Measurements from ENCODE around the gene VPS16. TPM values are rescaled to one million over a fixed set of nuclear protein-coding genes. Genes with fewer than 3 reads are reported as not detected.

VPS16 gene
- total RNA-seq, 4 donors from 2014 or later, result 35.7 to 37.4 (median 36.1) TPM

DNA sequence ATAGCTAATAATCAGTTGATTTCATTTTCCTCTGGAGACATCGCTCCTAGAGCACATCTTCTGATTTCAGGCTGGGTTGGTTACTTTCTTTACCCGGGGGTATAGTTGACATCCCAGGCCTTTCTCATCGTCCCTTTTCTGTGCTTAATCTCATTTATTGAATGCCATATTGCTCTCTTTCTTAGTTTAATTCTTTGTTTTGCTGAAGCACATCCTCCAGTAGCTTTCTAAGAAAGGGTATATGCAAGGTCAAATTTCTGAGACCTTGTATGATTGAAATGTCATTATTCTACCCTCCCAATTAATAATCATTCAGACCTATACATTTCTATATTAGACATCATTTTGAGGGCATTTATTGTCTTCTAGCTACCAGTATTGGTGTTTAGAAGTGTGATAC, 28.4 kb upstream of the VPS16 start:
- H3K27me3 ChIP-seq, result peaks cover 24% of the 10 kb centered on the region
- WGBS, result 91% methylated on average over 3 of the region's 3 CpGs
- TF ChIP-seq, protein P1, sequence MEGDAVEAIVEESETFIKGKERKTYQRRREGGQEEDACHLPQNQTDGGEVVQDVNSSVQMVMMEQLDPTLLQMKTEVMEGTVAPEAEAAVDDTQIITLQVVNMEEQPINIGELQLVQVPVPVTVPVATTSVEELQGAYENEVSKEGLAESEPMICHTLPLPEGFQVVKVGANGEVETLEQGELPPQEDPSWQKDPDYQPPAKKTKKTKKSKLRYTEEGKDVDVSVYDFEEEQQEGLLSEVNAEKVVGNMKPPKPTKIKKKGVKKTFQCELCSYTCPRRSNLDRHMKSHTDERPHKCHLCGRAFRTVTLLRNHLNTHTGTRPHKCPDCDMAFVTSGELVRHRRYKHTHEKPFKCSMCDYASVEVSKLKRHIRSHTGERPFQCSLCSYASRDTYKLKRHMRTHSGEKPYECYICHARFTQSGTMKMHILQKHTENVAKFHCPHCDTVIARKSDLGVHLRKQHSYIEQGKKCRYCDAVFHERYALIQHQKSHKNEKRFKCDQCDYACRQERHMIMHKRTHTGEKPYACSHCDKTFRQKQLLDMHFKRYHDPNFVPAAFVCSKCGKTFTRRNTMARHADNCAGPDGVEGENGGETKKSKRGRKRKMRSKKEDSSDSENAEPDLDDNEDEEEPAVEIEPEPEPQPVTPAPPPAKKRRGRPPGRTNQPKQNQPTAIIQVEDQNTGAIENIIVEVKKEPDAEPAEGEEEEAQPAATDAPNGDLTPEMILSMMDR (IDR thresholded peaks at IDR 0.05), result no peak
- no peak for TF ChIP-seq POLR2AphosphoS5 (IDR thresholded peaks at IDR 0.05)
- TF ChIP-seq POLR2A (IDR thresholded peaks at IDR 0.05), result no peak
- no peak for TF ChIP-seq EP300 (IDR thresholded peaks at IDR 0.05)

DNA sequence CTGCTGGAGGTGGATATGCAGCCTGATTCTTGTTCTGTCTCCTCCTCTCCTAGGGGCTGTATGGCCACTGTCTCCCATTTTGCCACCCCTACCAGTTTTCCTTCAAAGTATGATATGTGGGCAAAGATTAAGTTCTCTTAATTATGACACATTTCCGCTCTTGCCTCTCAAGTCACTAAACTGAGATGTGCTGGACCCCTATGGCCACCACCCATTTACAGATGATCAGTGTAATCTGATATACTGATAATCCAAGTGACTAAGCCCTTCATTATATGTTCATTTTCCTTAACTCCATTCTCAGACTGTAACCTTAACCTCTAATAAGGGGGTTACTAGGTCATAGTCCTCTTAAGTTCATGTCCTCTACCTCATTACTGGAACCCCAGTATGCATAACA, 26.5 kb upstream of the VPS16 start:
- TF ChIP-seq POLR2A (IDR thresholded peaks at IDR 0.05) (no peak), POLR2AphosphoS5 (IDR thresholded peaks at IDR 0.05) (no peak), EP300 (IDR thresholded peaks at IDR 0.05) (no peak)
- TF ChIP-seq, protein P1 (IDR thresholded peaks at IDR 0.05), result no peak
- Histone ChIP-seq H3K4me1 (peaks cover 5% of the 10 kb centered on the region), H3K36me3 (no peaks in the 10 kb centered on the region), H3K4me3 (no peak overlapping the region), H3K27me3 (peaks cover 22% of the 10 kb centered on the region), H3K9me3 (no peaks in the 10 kb centered on the region), H3K27ac (no peak overlapping the region)
- 94% methylated on average over 1 of the region's 1 CpG for WGBS
- no peak for DNase-seq (ENCODE audit: low spot score in 2 of 2)

More for the DNA sequence above, 28.4 kb upstream of the VPS16 start:
- H3K9me3 ChIP-seq, result no peaks in the 10 kb centered on the region
- no peaks in the 10 kb centered on the region for H3K36me3 ChIP-seq
- H3K4me1 ChIP-seq, result no peaks in the 10 kb centered on the region
- no peak overlapping the region for H3K27ac ChIP-seq
- DNase-seq (ENCODE audit: low spot score in 2 of 2), result no peak
- no peak overlapping the region for H3K4me3 ChIP-seq

DNA sequence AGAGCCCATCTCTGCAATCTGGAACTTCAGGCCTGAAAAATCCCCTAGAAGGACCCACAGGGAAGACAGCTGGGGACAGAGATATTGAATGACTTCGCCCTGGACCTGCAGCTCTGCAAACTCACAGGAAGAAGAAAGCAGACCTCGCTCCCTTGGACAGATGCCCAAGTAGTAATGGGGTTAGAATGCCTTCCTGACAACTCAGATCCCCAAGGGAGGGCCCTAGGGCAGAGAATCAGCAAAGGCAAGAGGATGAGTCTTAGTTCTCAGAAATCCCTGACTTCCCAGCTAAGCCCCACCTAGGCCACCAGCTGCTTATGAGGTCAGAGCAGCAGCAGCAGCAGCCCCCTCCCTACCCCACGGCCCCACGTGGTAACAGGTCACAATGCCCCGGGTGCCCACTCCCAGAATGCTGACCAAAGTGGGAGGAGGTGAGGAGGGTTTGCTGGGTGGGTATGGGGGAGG, 25.9 kb upstream of the VPS16 start, which contains the start of gene C20orf141:
Gene C20orf141, plus strand, starts transcription at position 401 of the 465 bp plus-strand sequence. CDS start 198 bp downstream, outside the sequence.
- peak in 1 of 2 donors; percentile 71 for DNase-seq (ENCODE audit: low spot score in 2 of 2)
- no peak within 1 kb of the TSS for H3K4me3 ChIP-seq
- peaks cover 26% of the 10 kb centered on the region for H3K27me3 ChIP-seq
- no peaks in the 10 kb centered on the region for H3K9me3 ChIP-seq
- no peaks in the 10 kb centered on the region for H3K36me3 ChIP-seq
- 41% methylated on average over 5 of the region's 5 CpGs for WGBS
- H3K4me1 ChIP-seq, result peaks cover 5% of the 10 kb centered on the region
- TF ChIP-seq, protein P1 (IDR thresholded peaks at IDR 0.05), result no peak
- TF ChIP-seq POLR2AphosphoS5 (IDR thresholded peaks at IDR 0.05) (no peak), POLR2A (IDR thresholded peaks at IDR 0.05) (no peak), EP300 (IDR thresholded peaks at IDR 0.05) (no peak)
- no peak within 1 kb of the TSS for H3K27ac ChIP-seq

DNA sequence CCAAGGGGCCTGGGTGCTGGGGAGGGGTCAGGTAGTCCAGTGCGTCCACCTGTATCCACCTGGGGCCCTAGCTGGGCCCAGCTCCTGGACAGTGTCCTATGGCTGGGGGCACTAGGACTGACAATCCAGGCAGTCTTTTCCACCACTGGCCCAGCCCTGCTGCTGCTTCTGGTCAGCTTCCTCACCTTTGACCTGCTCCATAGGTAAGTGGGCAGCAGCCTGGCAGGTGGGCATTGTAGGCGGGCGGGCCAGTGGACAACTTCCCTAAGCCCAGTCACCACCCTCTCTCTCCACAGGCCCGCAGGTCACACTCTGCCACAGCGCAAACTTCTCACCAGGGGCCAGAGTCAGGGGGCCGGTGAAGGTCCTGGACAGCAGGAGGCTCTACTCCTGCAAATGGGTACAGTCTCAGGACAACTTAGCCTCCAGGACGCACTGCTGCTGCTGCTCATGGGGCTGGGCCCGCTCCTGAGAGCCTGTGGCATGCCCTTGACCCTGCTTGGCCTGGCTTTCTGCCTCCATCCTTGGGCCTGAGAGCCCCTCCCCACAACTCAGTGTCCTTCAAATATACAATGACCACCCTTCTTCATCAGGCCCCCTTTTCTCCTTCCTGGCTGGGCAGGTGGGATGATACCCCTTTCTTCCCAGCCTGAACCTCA, 25.2 kb upstream of the VPS16 start:
- no peak overlapping the region for H3K27ac ChIP-seq
- H3K4me1 ChIP-seq, result peaks cover 5% of the 10 kb centered on the region
- H3K9me3 ChIP-seq, result no peaks in the 10 kb centered on the region
- no peaks in the 10 kb centered on the region for H3K36me3 ChIP-seq
- peak in 1 of 2 donors; percentile 77 for DNase-seq (ENCODE audit: low spot score in 2 of 2)
- H3K27me3 ChIP-seq, result peaks cover 31% of the 10 kb centered on the region
- TF ChIP-seq EP300 (IDR thresholded peaks at IDR 0.05), result no peak
- TF ChIP-seq POLR2AphosphoS5 (IDR thresholded peaks at IDR 0.05), result no peak
- TF ChIP-seq POLR2A (IDR thresholded peaks at IDR 0.05), result no peak
- TF ChIP-seq, protein P1 (IDR thresholded peaks at IDR 0.05), result no peak
- WGBS, result 94% methylated on average over 6 of the region's 8 CpGs
- H3K4me3 ChIP-seq, result no peak overlapping the region

DNA sequence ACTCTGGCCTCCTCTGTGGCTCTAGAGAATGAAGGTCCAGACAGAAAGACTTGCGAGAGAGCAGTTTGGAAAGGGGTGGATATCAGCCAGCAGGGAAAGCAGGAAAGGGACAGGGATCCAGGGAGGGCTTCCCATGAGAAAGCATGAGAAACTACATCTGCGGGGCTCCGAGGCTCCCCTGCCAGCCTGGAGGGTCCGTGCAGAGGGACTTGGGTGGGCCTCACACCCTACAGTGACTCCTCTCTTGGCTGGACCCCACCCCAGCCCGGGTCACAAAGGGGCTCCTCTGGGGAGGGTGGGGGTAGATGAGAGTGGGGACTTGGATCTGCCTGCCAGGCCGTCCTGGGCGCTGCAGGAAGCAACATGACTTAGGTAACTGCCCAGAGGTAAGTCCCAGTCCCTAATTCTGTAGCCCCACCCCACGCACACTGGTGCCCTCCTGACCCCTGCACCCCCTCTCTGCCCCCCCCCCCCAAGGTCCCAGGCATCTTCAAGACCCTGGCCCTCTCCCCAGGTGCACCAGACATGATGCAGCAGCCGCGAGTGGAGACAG, 24.4 kb upstream of the VPS16 start, which contains the start of gene TMEM239:
Gene TMEM239, plus strand, starts transcription at position 335 of the 553 bp plus-strand sequence. Its CDS starts 191 bp downstream, at position 526.
- no peak within 1 kb of the TSS for H3K27ac ChIP-seq
- H3K4me3 ChIP-seq, result no peak within 1 kb of the TSS
- H3K9me3 ChIP-seq, result no peaks in the 10 kb centered on the region
- no peaks in the 10 kb centered on the region for H3K36me3 ChIP-seq
- H3K27me3 ChIP-seq, result peaks cover 34% of the 10 kb centered on the region
- 100% methylated on average over 1 of the region's 10 CpGs for WGBS
- peak in 1 of 2 donors; percentile 66 for DNase-seq (ENCODE audit: low spot score in 2 of 2)
- no peak for TF ChIP-seq EP300 (IDR thresholded peaks at IDR 0.05)
- peaks cover 10% of the 10 kb centered on the region for H3K4me1 ChIP-seq

All from suprapubic skin (tissue), 4 donors.